Spleen (tissue), 7 donors: ENCODE data around the gene ARFGAP1.

Source experiments
- CTCF ChIP-seq, 11 experiments: fragments of 200-600 bp in 7 of 11; fragments of 450-650 bp in 4 of 11; sonication (generic) in 4 of 11; IDR thresholded peaks in 8 of 11; conservative IDR thresholded peaks in 3 of 11; 1 replicate in 7 of 11; 2 replicates in 4 of 11; pipeline versions ENCODE4 v1.4.0 to v1.8.0; 2016 to 2021; ENCODE audit warnings: antibody characterized with exemption in 11 of 11, inconsistent platforms in 4 of 11, mild to moderate bottlenecking in 1 of 11
- POLR2A ChIP-seq, 3 donors: fragments of 450-650 bp; IDR thresholded peaks; one replicate each; pipeline ENCODE4 v1.5.1; 2017; ENCODE audit warnings: antibody characterized with exemption in 3 of 3, mild to moderate bottlenecking in 1 of 3
- POLR2AphosphoS5 ChIP-seq, 3 donors: sonication (generic); formaldehyde crosslinking; IDR thresholded peaks; one replicate each; pipeline ENCODE4 v1.5.1; 2017; ENCODE audit warnings: antibody characterized with exemption in 3 of 3
- donor health status: DM: no; HTN: no; CAD: no; lungs with moderate emphysema.
- donor health status: DM: no; HTN: no; CAD: no.
- donor health status: DM: no; HTN: no; CAD: no.

DNA sequence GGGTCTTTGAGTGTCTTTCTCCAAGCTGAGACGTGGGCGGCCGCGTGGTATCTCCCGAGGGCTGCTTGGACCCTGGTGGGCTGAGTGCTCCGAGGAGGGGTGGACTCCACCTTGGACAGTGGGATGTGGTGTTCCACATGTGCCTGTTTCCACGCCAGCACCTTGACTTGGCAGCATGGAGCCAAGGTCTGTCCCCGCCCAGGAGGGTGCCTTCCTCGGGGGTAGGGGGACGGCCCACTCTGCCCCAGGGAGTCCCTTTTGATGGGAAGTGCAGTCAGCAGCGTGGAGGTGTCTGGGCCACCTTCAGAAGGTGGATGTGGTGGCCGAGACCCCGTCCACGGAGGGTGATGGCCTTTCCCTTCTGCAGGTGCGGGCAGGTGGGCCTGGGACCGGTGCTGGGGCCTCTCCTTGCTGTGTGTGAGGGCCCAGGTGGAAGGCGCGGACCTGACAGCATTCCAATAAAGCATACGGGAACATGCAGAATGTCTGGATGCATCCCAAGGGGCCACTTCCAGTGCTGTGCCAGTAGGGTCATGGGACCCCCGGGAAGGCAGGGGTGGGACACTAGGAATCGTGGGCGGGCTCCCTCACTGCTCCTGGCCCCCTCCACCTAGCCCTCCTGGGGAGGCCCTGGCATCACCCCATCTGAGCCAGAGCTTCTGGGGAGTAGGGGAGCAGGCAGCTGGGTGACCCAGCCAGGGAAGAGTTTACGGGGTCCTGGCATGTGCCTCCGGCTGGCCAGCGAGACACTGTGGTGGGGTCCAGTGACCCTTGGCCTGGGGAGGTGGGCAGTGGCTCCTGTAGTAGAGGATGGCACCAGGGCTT is 16.9 kb downstream of the ARFGAP1 start:
- TF ChIP-seq CTCF (IDR thresholded peaks at IDR 0.05 in 8 of 11, conservative IDR thresholded peaks at IDR 0.05 in 3 of 11), result no peak
- peak in 1 of 3 donors; percentile 34 for TF ChIP-seq POLR2AphosphoS5 (IDR thresholded peaks at IDR 0.05)
- TF ChIP-seq POLR2A (IDR thresholded peaks at IDR 0.05), result no peak
